IMR-90 (cell line): ENCODE data around the gene MOAP1.

Source experiments
- CEBPB ChIP-seq: IDR thresholded peaks from 2 replicates; pipeline ENCODE4 v1.6.1; 2012; ENCODE audit warnings: low read depth, low read length, improper control_type of control experiment
- CTCF ChIP-seq: conservative IDR thresholded peaks from 2 replicates; pipeline ENCODE4 v1.5.1; 2012; ENCODE audit warnings: mild to moderate bottlenecking, low read depth, low read length, improper control_type of control experiment
- FOS ChIP-seq: fragments of 150-350 bp; IDR thresholded peaks from 2 replicates; pipeline ENCODE4 v1.6.1; 2016; ENCODE audit warnings: low read depth, low read length
- MAFK ChIP-seq: IDR thresholded peaks from 2 replicates; pipeline ENCODE4 v1.6.1; 2012; ENCODE audit warnings: low read depth, low read length, improper control_type of control experiment
- MXI1 ChIP-seq: IDR thresholded peaks from 2 replicates; pipeline ENCODE4 v1.6.1; 2012; ENCODE audit warnings: low read depth, mild to moderate bottlenecking, low read length, moderate library complexity, borderline replicate concordance
- NFE2L2 ChIP-seq: fragments of 150-350 bp; IDR thresholded peaks from 2 replicates; pipeline ENCODE4 v1.6.1; 2016; ENCODE audit warnings: low read depth, mild to moderate bottlenecking, low read length
- POLR2A ChIP-seq: IDR thresholded peaks from 2 replicates; pipeline ENCODE4 v1.6.1; 2012; ENCODE audit warnings: mild to moderate bottlenecking, low read depth, low read length
- RAD21 ChIP-seq: IDR thresholded peaks from 2 replicates; pipeline ENCODE4 v1.6.1; 2012; ENCODE audit warnings: low read length, improper control_type of control experiment
- RFX5 ChIP-seq: IDR thresholded peaks from 2 replicates; pipeline ENCODE4 v1.8.0; 2012; ENCODE audit warnings: low read depth, mild to moderate bottlenecking, low read length, moderate library complexity
- USF2 ChIP-seq: fragments of 150-350 bp; IDR thresholded peaks from 2 replicates; pipeline ENCODE4 v1.6.1; 2017; ENCODE audit warnings: mild to moderate bottlenecking, antibody characterized with exemption, low read length, low read depth

GRCh38 chr14:93137864-93138263 lies 46.8 kb downstream of the MOAP1 start:
- no peak for TF ChIP-seq CTCF
- no peak for TF ChIP-seq POLR2A
- no peak for TF ChIP-seq FOS
- 0 out of 2 replicates have a peak, but pooled peaks have one; percentile 9 for TF ChIP-seq RAD21
- no peak for TF ChIP-seq MAFK
- TF ChIP-seq RFX5, result no peak
- TF ChIP-seq MXI1, result no peak
- TF ChIP-seq USF2, result no peak
- TF ChIP-seq NFE2L2, result no peak
- TF ChIP-seq CEBPB, result no peak
